Activated effector memory CD4-positive, alpha-beta T cell treated with Interleukin-2 at 50 U/mL for 16 hours (primary cell): ENCODE results near the gene HOXC6.
"Not testable (repeated sequence)": the region's sequence is repeated elsewhere in the genome, so short reads cannot be mapped to it uniquely, and the experiment has no call there.

Experiments used
- DNase-seq: peaks from one replicate; pipeline ENCODE4 v3.0.0-alpha.2; 2020

The HOXC6 gene

DNA sequence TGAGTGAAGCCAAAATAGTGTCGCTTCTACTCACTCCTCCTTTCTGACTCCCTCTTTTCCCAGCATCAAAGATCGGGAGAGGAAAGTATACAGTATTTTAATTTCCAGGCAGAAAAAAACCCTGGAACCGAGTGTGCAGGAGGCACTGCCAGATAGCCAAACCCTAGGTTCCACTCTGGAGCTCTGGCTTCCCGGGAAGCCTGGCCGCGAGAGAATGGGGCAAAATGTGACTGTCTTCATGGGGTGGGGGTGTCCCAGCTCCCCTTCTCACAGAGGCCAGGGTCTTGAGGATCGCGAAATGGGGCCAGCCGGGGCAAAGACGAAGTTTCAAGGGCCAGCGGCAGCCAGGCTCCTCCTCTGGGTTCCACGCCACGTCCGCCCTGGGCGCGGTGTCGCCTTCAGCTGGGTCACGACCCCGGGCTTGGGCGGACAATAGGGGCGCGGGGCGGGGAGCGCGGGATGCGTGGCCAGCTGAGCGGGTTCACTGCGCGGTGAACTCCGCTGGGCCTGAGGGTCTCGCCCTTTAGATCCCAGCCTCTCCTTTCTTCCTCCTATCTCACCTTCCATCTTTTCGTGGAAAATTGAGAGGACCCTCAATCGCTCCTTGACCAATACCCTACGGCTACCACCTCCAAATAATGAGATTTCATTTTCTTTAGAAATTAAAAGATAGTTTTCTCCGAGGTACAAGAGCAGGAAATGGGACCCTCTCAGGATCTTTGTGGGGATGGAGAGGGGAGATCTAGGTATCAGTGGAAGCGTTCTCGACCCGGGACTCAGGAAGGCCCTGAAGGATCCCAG lies 32.1 kb downstream of the HOXC6 start:
- no peak for DNase-seq

DNA sequence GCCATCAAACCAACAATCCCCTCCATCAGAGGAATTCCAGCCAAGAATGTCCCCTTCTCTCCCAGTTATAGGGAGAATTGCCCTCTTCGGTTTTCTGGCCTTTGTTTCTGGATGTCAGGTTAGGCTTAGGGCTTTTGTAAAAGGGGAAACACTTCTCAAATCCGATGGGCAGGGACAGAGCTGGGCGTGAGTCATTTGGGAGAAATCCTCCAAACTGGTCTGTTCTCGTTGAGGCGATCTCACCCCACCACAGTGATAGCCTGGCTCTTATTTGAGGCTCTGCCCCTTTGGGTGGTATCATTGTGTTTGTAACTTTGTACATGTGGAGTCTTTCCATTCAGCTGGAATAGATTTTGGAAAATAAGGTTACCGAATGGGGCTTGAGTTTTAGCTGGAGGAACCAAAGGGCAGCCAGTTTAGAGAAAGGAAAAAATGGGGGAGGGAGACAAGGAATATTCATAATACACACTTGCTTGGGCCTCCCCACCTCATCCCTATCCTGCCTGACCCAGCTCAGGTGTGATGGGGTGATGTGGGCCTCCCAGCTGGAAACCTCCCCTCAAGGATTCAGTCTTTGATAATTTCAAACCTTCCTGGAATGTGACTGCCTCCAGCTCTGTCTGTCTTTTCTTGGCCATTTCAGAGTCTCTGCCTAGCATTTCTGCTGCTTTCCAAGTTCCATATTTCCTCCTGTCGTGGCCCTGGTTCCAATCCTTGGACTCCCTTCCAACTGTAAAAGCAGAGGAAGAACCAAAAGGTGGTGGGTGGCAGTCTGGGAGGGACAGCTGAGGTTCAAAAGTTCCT lies 32.9 kb downstream of the HOXC6 start:
- no peak for DNase-seq

DNA sequence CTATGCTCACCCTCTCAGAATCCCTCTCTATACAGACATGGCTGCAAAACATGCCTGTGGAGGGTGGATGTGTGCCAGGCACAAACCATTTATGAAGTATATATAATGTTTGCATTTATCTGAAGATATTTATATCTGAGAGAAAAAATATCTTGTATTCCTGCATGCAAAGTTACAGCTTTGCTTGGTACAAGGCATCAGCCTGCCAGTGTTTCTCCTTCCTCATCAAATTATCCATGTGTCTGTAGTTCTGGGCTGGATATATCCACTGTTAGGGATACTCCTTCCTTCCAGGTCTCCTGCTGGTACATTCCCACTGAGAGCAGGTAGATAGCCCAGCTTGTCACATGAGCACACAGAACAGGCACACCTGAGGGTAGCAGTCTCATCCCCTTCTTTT lies 37.4 kb downstream of the HOXC6 start:
- no peak for DNase-seq

DNA sequence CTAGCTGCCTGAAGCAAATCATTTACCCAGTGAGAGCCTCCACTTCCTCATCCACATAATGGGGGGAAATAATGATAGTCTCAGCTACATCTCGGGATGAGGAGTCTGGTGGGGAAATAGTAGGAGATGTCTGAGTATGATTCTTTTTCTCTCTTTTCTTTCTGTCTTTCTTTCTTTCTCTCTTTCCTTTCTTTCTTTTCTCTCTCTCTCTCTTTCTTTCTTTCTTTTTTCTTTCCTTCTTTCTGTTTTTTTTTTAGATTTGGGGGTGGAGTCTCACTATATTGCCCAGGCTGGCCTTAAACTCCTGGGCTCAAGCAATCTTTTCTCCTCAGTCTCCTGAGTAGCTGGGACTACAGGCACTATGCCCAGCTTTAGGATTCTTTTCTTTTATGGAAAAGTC lies 38.2 kb downstream of the HOXC6 start:
- no peak for DNase-seq

DNA sequence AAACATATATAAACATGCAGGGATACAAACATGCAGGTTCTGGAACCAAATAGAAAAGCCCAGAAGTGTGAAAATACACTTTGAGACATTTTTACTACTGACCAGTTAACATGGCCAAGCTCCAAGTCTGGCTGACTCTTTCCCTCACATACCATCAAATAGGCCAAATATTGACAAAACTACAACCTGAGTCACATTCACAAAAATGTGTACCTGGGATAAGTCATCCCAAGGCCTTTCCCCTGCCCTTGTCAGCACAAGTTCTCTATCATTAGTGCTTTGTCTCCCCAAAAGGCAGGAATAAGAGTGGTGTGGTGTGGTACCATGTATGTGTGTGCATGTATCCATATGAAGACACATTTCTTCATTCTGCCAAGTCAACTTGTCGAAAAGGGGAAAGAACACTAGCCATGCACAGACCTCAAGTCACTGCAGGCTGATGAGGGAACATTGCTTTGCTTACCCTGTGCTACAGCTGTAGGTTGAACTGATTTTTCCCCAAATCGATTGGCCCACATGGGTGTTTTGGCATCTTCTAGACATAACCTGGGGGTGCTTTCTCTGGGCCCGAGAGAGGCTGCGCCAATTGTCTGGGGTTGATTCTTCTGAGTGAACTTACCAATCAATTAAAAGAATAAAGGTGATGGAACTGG lies 40.3 kb downstream of the HOXC6 start:
- DNase-seq = no peak

DNA sequence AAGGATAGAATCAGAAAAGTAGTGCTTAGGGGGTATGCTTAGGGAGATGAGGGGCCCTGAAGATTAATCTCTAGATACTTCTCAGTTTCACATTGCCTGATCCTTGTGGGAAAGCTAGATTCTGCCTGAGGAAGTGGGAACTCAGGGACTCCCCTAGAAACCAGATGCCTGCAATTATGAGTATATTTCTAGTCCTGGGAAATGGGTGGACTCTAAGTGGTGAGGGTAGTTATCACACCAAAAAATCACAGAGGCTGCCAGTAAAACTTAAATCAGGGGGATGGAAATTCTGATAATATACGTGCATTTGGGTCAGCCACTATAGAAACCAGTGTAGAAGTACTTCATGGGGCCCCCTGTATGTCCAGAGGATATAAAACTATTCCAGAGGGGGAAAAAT lies 43.7 kb downstream of the HOXC6 start:
- DNase-seq = no peak

DNA sequence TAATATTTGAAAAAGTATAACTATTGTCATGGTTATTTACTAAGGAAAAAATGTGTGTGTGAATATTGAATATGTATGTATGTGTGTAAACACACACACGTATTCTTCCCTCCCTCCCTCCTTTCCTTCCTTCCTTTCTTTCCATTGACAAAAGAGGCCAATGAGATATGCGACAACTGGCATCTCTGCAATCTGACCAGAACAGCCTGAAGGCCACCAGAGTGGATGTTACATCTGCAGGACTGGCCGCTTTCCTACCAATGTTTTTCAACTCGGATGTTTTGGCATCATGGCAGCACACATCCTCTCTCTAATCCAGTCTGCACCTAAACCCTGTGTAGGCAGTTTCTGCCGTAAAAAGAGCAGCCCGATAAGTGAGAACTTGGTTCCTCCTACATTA lies 46.1 kb downstream of the HOXC6 start:
- no peak for DNase-seq

DNA sequence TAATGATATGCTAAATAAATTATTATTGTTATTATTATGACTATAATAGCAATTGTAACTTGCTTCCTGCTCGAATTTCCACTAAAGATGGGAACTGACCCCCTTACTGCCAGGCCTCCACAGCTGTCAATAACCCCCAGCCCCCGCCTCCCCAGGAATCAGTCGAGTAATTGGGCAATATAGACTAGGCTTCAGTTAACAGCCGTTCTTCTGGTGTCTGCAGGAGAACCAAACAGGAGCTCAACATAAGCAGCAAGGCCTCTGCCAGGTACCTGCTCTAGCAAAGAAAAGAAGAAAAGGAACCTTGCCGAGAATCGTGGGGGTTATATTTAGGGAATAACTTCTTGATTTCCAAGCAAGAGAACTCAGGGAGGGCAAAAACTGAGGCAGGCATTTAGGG lies 47.2 kb downstream of the HOXC6 start:
- DNase-seq = no peak

DNA sequence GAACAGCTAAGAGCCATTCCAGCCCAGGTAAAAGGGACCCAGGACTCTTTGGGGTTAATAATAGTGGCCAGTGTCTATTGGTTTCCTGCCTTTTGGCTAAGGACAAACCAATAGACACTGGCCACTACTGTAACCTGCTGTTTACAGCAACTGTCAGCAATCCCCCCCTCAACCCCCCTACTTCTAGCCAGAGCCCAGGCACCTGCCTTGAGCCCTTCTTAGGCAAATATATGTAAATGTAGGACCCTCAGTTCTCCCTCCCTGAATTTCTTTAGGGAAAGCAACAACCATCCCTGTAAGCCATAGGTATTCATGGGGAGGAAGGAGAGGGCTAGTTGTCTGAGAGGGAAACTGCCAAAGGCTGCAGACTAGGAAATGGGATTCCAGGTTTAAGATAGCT lies 47.7 kb downstream of the HOXC6 start:
- DNase-seq = no peak

DNA sequence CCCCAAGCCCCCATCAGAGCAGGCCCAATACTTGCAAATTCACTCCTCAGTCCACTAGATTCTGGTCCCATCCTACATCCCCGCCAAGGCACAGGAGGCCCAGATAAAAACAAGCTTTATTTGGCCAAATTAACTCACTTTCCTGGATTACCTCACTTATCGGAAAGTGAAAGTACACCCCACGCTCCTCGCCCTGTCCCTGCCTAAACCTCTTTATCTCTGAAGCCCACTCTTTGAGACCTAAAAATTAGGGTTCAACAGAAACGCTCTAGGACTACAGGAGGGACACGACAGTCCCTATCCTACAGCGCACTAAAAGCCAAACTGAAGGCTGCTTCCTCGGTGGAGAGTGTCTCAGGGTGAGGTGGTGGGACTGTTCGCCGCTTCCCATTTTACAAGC lies 49.6 kb downstream of the HOXC6 start:
- not testable (repeated sequence) for DNase-seq

DNA sequence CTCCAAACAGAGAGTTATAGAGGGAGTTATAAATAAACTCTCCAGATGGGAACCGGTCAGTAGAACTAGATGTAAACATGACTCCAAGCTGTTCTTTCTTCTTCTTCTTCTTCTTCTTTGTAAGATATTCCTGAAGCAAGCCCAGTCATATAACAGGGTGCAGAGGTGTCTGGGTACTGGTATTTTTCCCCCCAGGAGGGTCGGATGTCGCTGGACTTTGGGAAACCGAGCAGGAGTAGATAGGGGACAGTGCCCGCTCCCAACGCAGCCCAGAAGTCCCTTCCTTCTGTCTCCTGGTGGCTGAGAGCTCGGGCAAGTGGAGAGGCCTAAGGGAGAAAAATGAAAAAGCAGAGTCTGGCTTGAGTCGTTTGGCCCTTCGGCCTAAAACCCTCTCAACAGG lies 50.9 kb downstream of the HOXC6 start:
- DNase-seq = not testable (repeated sequence)
